NB4 (cell line): ENCODE measurements around the gene NFATC1.

ENCODE experiments used
- CTCF ChIP-seq: IDR thresholded peaks from one replicate; pipeline ENCODE4 v1.5.1; 2012; ENCODE audit warnings: low read depth, low read length
- MYC ChIP-seq: IDR thresholded peaks from 2 replicates; pipeline ENCODE4 v1.6.1; 2011; ENCODE audit warnings: low read depth, low read length
- POLR2A ChIP-seq: IDR thresholded peaks from 2 replicates; pipeline ENCODE4 v1.6.1; 2011; ENCODE audit warnings: mild to moderate bottlenecking; ENCODE audit not compliant: insufficient read length; ENCODE audit errors: extremely low read depth
- TF ChIP-seq, protein P1 (sequence below): IDR thresholded peaks from 2 replicates; pipeline ENCODE4 v1.6.1; 2011; ENCODE audit warnings: low read depth, low read length

DNA sequence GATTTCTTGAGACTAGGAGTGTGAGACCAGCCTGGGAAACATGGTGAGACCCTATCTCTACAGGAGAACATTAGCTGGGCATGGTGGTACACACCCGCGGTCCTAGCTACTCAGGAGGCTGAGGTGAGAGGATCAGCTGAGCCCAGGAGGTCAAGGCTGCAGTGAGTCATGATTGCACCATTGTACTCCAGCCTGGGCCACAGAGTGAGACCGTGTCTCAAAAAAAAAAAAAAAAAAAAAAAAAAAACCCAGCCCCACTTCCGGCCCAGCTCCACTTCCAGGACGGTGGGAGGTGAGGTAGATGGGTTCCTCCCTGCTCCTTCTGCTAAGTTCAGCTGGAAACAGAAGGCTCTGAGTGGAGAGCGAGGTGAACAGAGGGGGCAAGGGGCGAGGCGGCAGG lies 41.4 kb upstream of the NFATC1 start:
- TF ChIP-seq CTCF: no peak
- TF ChIP-seq POLR2A: no peak
- TF ChIP-seq, protein P1, sequence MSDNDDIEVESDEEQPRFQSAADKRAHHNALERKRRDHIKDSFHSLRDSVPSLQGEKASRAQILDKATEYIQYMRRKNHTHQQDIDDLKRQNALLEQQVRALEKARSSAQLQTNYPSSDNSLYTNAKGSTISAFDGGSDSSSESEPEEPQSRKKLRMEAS: no peak
- no peak for TF ChIP-seq MYC
